ENCODE measurements around the gene DHODH. TPM values are rescaled to one million over a fixed set of nuclear protein-coding genes. Genes with fewer than 3 reads are reported as not detected.
"Not testable (repeated sequence)": the region's sequence is repeated elsewhere in the genome, so short reads cannot be mapped to it uniquely, and the experiment has no call there.

The DHODH gene
- total RNA-seq, 2 experiments from 2014 or later, result 26.5 to 26.8 TPM

GRCh38 chr16:71974068-71974818, 34.3 kb upstream of the DHODH start:
- Mint-ChIP-seq H3K9me3 (no peaks in the 10 kb centered on the region), H3K4me1 (ENCODE audit: low read depth) (no peaks in the 10 kb centered on the region), H3K36me3 (ENCODE audit: low read depth) (no peaks in the 10 kb centered on the region), H3K27me3 (peaks cover 2% of the 10 kb centered on the region), H3K27ac (no peak overlapping the region), H3K4me3 (no peak overlapping the region)
- DNase-seq (no peak), ATAC-seq (no peak)
- no peak for TF ChIP-seq CTCF (IDR thresholded peaks at IDR 0.05)
- CTCF ChIA-PET, result interaction anchor here (1.4 kb wide), 1 partner anchor 13 kb away, joined by 5 read pairs; no protein-coding TSS in a partner anchor
- POLR2A ChIA-PET, result no interaction called here
- intact Hi-C loops (cut with micrococcal nuclease), result no loop called here

DNA sequence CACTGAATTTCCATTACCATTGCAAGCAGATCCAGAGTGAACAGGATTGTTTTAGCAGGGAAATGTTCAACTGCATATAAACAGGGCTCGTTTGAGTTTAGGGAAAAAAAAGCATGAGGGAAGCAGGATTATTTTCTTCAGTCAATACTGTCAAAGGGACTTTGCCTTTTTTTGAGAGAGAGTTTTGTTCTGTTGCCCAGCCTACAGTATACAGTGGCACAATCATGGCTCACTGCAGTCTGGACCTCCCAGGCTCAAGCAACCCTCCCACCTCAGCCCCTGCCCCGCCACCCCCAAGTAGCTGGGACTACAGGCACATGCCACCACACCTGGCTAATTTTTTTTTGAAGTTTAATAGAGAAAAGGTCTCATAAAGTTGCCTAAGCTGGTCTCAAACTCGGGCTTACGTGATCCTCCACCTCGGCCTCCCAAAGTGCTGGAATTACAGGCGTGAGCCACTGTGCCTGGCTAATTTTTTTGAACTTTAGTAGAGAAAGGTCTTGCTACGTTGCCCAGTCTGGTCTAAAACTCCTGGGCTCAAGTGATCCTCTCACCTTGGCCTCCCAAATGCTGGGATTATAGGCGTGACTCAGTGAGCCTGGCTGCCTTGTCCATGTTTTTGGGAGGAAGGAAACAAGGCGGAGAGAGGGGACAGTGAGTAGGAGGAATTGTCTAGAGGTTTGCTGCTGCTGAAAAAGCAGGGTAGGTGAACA, 23.1 kb upstream of the DHODH start:
- Mint-ChIP-seq H3K9me3 (no peaks in the 10 kb centered on the region), H3K27me3 (peaks cover 23% of the 10 kb centered on the region), H3K4me1 (ENCODE audit: low read depth) (no peaks in the 10 kb centered on the region), H3K4me3 (no peak overlapping the region), H3K36me3 (ENCODE audit: low read depth) (no peaks in the 10 kb centered on the region), H3K27ac (no peak overlapping the region)
- ATAC-seq (no peak), DNase-seq (no peak)
- intact Hi-C loops (cut with micrococcal nuclease), result no loop called here
- CTCF ChIA-PET, result no interaction called here
- POLR2A ChIA-PET, result no interaction called here
- no peak for TF ChIP-seq CTCF (IDR thresholded peaks at IDR 0.05)

DNA sequence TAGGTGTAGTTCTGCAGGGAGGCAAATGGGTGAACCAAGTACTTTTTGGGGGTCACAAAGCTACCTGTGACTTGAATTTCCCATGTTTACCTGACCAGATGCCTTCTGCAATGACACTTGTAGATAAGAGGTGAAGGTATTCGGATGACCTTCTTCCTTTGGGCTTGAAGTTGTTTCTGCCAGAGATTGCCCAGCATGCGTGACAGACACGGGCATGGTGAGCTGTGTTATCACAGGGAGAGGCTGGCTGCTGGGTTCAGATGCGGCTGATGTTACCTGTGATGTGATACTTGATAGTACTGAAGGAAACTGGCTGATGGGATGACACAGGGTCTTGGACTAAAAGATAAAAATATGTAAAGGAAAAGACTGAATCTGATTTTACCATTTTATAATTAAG, 22.4 kb upstream of the DHODH start:
- H3K36me3 Mint-ChIP-seq (ENCODE audit: low read depth), result no peaks in the 10 kb centered on the region
- TF ChIP-seq CTCF (IDR thresholded peaks at IDR 0.05), result no peak
- CTCF ChIA-PET, result no interaction called here
- H3K4me1 Mint-ChIP-seq (ENCODE audit: low read depth), result no peaks in the 10 kb centered on the region
- H3K9me3 Mint-ChIP-seq, result no peaks in the 10 kb centered on the region
- no peak overlapping the region for H3K27ac Mint-ChIP-seq
- ATAC-seq (no peak), DNase-seq (no peak)
- POLR2A ChIA-PET, result no interaction called here
- H3K4me3 Mint-ChIP-seq, result no peak overlapping the region
- peaks cover 21% of the 10 kb centered on the region for H3K27me3 Mint-ChIP-seq
- intact Hi-C loops (cut with micrococcal nuclease), result no loop called here

DNA sequence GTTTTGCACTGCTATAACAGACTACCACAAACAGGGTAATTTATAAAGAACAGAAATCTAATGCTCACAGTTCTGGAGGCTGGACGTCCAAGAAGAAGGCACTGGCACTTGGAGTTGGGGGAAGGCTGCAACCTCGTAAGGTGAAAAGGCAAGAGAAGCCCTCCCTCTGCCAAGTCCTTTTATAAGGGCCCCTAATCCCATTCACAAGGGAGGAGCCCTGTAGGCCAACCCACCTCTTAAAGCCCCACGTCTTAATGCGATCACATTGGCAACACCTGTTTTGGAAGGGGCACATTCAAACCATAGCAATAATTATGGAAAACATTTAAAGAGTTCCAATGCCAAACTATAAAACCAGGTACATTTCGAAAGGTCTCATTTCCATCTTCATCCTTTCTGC, 13.5 kb upstream of the DHODH start:
- CTCF ChIA-PET, result no interaction called here
- POLR2A ChIA-PET, result no interaction called here
- Mint-ChIP-seq H3K27ac (no peak overlapping the region), H3K4me3 (no peak overlapping the region), H3K4me1 (ENCODE audit: low read depth) (peaks cover 5% of the 10 kb centered on the region), H3K27me3 (peaks cover 21% of the 10 kb centered on the region), H3K36me3 (ENCODE audit: low read depth) (no peaks in the 10 kb centered on the region), H3K9me3 (no peaks in the 10 kb centered on the region)
- no peak for TF ChIP-seq CTCF (IDR thresholded peaks at IDR 0.05)
- ATAC-seq, result no peak
- intact Hi-C loops (cut with micrococcal nuclease), result no loop called here
- DNase-seq, result no peak

- H3K36me3 Mint-ChIP-seq (ENCODE audit: low read depth); H3K4me3 Mint-ChIP-seq; H3K27ac Mint-ChIP-seq; POLR2A ChIA-PET; intact Hi-C loops (cut with micrococcal nuclease); H3K9me3 Mint-ChIP-seq; DNase-seq; CTCF ChIA-PET; H3K4me1 Mint-ChIP-seq (ENCODE audit: low read depth); ATAC-seq: not testable (repeated sequence)
- peaks cover 14% of the 10 kb centered on the region for H3K27me3 Mint-ChIP-seq
Observed at GRCh38 chr16:71997578-71997977, 11.0 kb upstream of the DHODH start.

Data from activated CD8-positive, alpha-beta T cell treated with anti-CD3 and anti-CD28 coated beads for 36 hours (primary cell).